Spinal cord (tissue), 10 donors: ENCODE results near the gene ADCY9. TPM values are rescaled to one million over a fixed set of nuclear protein-coding genes. Genes with fewer than 3 reads are reported as not detected.

Source experiments
- DNase-seq, 6 donors: peaks; one replicate each; pipeline versions ENCODE4 v3.0.0 to v3.0.0-alpha.2; 2013 to 2015; ENCODE audit warnings: low spot score in 6 of 6, low read depth in 4 of 6
- H3K27ac ChIP-seq: one replicate; pipeline ENCODE4 v1.5.1; 2013; ENCODE audit warnings: low read depth, low read length, control low read depth
- H3K27me3 ChIP-seq: one replicate; pipeline ENCODE4 v1.6.1; 2013; ENCODE audit warnings: low read length; ENCODE audit not compliant: control insufficient read depth, insufficient read depth
- H3K36me3 ChIP-seq: one replicate; pipeline ENCODE4 v1.6.1; 2013; ENCODE audit warnings: low read length; ENCODE audit not compliant: control insufficient read depth, insufficient read depth
- H3K4me1 ChIP-seq: one replicate; pipeline ENCODE4 v1.6.1; 2013; ENCODE audit warnings: low read length; ENCODE audit not compliant: control insufficient read depth, insufficient read depth
- H3K4me3 ChIP-seq: one replicate; pipeline ENCODE4 v1.5.1; 2013; ENCODE audit warnings: low read depth, low read length, control low read depth
- H3K9me3 ChIP-seq: one replicate; pipeline ENCODE4 v1.6.1; 2013; ENCODE audit warnings: low read length; ENCODE audit not compliant: control insufficient read depth, insufficient read depth
- WGBS: methylation state at CpG from one replicate; pipeline ENCODE4 v1.1.5; 2013; ENCODE audit warnings: missing lambda C conversion rate; ENCODE audit not compliant: insufficient coverage; 5-methylcytosine and 5-hydroxymethylcytosine counted together
- polyA plus RNA-seq, 2 donors: library from polyadenylated mRNA; unstranded; fragments of 120-200 nt; gene quantifications; one replicate each; pipeline ENCODE4 v1.2.1, GENCODE V29; 2013; ENCODE audit not compliant: insufficient read length in 2 of 2
- total RNA-seq, 2 donors: library from RNA; depleted of rRNA in 1 of 2; stranded (reverse); fragments of 120-200 nt in 1 of 2; fragments of >200 nt in 1 of 2; gene quantifications; one replicate each; pipeline versions ENCODE4 v1.2.3 to v1.2.4, GENCODE V29; 2013 to 2014
- donor health status: healthy.

ADCY9 gene
- total and polyA plus RNA-seq, 4 donors = 12.0 to 13.4 (median 13.0) TPM

DNA sequence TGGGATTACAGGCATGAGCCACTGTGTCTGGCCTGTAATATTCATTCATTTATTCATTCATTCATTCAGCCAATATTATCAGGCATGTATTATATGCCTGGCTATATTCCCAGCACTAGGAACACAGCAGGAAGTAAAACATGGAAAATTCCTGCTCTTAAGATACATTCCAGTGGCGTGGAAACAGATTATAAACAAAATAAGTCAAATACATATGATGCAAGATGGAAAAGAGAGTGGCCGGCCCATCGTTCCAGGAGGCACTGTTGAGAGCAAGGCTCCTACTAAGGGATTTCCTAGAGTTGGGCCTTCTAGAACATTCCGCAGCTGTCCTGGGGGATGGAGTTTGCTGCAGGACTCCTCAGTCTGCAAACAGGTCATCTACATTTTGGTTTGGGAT, 17.7 kb downstream of the ADCY9 start:
- WGBS = 96% methylated on average over 3 of the region's 4 CpGs
- no peak overlapping the region for H3K27ac ChIP-seq

DNA sequence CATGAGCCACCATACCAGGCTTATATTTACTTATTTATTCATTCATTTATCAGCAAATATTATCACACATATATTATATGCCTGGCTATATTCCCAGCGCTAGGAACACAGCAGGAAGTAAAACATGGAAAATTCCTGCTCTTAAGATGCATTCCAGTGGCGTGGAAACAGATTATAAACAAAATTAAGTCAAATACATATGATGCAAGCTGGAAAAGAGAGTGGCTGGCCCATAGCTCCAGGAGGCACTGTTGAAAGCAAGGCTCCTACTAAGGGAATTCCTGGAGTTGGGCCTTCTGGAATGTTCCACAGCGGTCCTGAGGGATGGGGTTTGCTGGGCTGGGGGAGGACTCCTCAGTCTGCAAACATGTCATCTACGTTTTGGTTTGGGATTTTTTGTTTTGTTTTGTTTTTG, 18.4 kb downstream of the ADCY9 start:
- WGBS = 89% methylated on average over 1 of the region's 4 CpGs
- Histone ChIP-seq H3K4me1 (peaks cover 6% of the 10 kb centered on the region), H3K4me3 (no peak overlapping the region)

More for the DNA sequence above, 17.7 kb downstream of the ADCY9 start:
- Histone ChIP-seq H3K4me3 (no peak overlapping the region), H3K36me3 (peaks cover 2% of the 10 kb centered on the region), H3K27me3 (no peaks in the 10 kb centered on the region), H3K9me3 (no peaks in the 10 kb centered on the region), H3K4me1 (peaks cover 5% of the 10 kb centered on the region)
- no peak for DNase-seq

DNA sequence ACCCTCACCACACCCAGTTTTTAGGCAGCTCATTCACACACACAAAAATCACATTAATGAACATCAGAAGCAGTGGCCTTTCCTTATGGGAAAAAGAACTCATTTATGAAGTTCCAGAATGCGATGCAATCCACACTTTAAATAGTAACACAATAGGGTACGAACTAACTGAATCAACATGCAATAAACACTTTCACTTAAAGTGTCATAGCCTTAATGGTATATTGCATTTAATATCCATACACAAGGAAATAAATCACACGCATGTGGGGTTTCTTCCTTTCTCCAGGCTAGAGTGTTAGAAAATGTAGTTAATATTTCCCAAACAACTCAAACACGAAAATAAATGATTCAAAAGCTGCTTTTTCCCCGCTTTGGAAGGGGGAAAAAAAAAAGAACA, 19.7 kb downstream of the ADCY9 start:
- no peaks in the 10 kb centered on the region for H3K9me3 ChIP-seq
- peaks cover 2% of the 10 kb centered on the region for H3K36me3 ChIP-seq
- no peak overlapping the region for H3K27ac ChIP-seq
- no peak overlapping the region for H3K4me3 ChIP-seq
- peak in 1 of 6 donors; percentile 65 for DNase-seq
- peaks cover 6% of the 10 kb centered on the region for H3K4me1 ChIP-seq
- WGBS = no CpG with 5 or more reads among the region's 5 CpGs
- no peaks in the 10 kb centered on the region for H3K27me3 ChIP-seq

More for the DNA sequence above, 18.4 kb downstream of the ADCY9 start:
- Histone ChIP-seq H3K27me3 (no peaks in the 10 kb centered on the region), H3K9me3 (no peaks in the 10 kb centered on the region), H3K36me3 (peaks cover 2% of the 10 kb centered on the region), H3K27ac (no peak overlapping the region)
- DNase-seq = no peak

DNA sequence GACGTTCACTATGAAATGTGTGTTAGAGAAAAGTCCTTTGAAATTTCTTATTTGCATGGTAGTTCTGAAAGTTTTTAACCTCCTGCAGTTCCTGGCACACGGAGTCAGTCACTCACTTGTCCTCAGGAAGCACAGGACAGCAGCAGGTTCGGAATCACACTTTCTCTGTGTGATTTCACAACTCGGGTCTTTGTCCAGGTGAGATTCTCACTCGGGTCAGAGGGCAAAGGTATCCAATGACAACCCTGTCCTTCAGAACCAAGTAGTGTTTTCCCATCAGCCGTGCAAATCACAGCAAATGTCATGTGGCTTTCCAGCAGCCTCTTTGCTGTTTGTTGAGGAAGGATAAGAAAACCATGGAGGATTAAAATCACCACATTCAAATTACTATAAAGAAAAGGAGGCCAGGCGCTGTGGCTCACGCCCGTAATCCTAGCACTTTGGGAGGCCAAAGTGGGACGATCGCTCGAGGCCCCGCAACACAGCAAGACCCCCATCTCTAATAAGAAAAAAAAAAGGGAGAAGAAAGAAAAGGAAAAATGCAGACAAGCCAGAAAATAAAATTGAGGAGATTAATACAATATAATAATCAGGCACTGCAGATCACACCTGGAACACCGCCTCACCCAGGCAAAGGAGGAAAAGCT, 22.0 kb downstream of the ADCY9 start:
- Histone ChIP-seq H3K27me3 (no peaks in the 10 kb centered on the region), H3K27ac (no peak overlapping the region), H3K9me3 (no peaks in the 10 kb centered on the region), H3K4me3 (no peak overlapping the region), H3K36me3 (no peaks in the 10 kb centered on the region), H3K4me1 (peaks cover 13% of the 10 kb centered on the region)
- WGBS = 44% methylated on average over 4 of the region's 14 CpGs
- DNase-seq = no peak

DNA sequence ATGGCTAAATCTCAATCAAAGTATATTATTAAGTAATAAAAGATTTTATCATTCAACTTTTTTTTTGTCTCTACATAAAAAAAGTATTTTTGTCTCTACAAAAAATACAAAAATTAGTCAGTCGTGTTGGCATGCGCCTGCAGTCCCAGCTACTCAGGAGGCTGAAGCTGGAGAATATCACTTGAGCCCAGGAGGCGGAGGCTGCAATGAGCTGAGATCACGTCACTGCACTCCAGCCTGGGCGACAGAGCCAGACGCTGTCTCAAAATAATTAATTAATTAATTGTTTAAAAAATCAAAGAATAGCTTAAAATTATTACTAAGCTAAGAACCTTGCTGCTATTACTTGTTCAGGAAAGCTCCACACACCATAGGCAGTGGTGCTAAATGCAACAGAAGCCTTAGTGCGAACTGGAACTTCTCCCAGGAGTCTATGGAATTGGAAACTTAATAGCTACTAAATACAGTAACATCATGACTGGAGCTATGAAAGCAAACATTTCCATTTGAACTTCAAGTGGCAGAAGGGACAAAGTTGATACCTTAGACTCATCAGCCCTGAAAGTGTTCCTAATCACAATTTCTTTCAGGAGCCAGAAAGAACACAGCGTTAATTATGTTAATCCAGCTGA, 22.6 kb downstream of the ADCY9 start:
- H3K4me3 ChIP-seq = no peak overlapping the region
- H3K27ac ChIP-seq = no peak overlapping the region
- peaks cover 13% of the 10 kb centered on the region for H3K4me1 ChIP-seq
- no peaks in the 10 kb centered on the region for H3K27me3 ChIP-seq
- H3K9me3 ChIP-seq = no peaks in the 10 kb centered on the region
- no CpG with 5 or more reads among the region's 8 CpGs for WGBS
- peaks cover 2% of the 10 kb centered on the region for H3K36me3 ChIP-seq
- peak in 1 of 6 donors; percentile 41 for DNase-seq

DNA sequence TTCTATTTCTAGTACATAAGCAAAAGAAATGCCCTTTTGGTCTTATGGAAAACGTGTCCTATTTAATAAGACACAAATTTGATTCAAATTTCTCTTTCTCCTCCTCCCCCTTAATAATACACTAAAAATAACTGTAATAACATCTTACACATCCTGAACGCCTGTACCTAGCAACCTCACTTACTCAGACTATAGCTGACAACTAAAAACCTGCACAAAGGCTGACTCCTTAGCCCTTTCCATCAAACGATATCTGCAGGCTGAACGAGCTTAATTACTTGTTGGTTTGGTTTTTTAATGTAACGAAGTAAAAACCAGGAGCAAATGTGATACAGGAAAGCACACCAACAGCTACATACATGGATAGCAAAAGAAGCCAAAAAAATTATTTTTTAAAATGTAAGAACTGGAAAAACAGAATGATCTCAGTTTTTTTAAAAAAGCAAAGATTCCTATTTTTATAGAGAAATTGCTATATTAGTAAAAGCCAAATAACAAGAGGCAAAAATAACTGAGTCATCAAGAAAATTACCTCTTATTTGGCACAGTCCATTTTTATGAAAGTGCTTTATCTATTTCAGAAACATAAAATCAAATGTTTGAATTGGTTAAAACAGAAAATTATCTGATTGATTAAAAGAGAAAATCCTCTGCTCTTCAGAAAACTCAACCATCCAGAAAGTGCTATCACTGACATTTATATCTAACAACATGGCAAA, 23.5 kb downstream of the ADCY9 start:
- Histone ChIP-seq H3K27ac (no peak overlapping the region), H3K27me3 (no peaks in the 10 kb centered on the region), H3K4me3 (no peak overlapping the region), H3K36me3 (peaks cover 2% of the 10 kb centered on the region), H3K4me1 (peaks cover 13% of the 10 kb centered on the region), H3K9me3 (no peaks in the 10 kb centered on the region)
- WGBS = 90% methylated on average over 2 of the region's 5 CpGs
- no peak for DNase-seq

DNA sequence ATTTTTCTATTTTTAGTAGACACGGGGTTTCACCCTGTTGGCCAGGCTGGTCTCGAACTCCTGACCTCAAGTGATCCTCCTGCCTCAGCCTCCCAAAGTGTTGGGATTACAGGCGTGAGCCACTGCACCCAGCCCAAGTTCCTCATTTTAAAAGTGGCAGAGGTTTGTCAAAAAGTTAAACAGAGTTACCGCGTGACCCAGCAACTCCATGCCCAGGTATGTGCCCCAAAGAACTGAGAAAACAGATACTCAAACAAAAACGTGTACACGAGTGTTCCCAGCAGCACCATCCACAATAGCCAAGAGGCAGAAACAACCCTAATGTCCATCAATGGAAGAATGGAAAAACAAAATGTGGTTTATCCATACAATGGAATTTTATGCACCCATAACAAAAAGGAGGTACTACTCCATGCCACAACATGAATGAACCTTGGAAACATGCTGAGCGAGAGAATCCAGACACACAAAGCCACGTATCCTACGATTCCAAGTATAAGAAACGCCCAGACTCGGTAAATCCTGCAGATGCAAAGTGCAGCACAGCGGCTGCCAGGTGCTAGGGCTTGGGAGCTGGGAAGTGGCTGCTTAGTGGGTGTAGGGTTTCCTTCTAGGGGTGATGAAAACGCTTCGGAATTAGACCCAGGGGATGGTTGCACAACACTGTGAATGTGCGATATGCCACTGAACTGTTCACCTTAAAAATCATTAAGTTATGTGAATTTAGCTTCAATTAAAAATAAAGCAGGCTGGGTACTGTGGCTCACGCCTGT, 24.8 kb downstream of the ADCY9 start:
- 97% methylated on average over 10 of the region's 17 CpGs for WGBS
- Histone ChIP-seq H3K36me3 (peaks cover 2% of the 10 kb centered on the region), H3K4me1 (peaks cover 9% of the 10 kb centered on the region), H3K9me3 (no peaks in the 10 kb centered on the region), H3K27me3 (no peaks in the 10 kb centered on the region), H3K27ac (no peak overlapping the region), H3K4me3 (no peak overlapping the region)
- DNase-seq = no peak

DNA sequence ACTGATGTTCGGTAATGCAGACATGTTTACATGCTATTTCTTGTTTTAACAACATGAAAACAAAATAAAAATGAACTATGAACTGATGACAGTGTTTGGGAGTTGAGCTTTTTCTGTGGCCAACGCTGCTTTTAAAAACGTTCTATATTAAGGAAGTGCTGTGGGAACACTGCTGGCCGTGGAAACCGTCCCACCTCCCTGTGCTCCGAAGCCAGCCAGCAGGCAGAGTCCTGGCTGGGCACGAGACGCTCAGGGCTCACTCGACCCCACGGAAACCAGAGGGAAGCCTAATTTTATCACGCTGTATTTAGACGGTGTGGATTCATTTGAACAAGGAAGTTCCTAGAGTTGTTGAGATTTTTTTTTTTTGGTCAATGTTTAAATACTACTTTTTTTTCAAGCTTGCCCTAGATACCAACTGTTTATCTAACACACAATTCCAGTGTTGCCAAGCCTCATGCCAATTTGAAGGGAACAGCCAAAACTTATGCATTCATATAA, 25.8 kb downstream of the ADCY9 start:
- no peak overlapping the region for H3K4me3 ChIP-seq
- no peaks in the 10 kb centered on the region for H3K27me3 ChIP-seq
- no peaks in the 10 kb centered on the region for H3K9me3 ChIP-seq
- H3K27ac ChIP-seq = no peak overlapping the region
- DNase-seq = no peak
- WGBS = 26% methylated on average over 6 of the region's 12 CpGs
- H3K4me1 ChIP-seq = peaks cover 9% of the 10 kb centered on the region
- peaks cover 7% of the 10 kb centered on the region for H3K36me3 ChIP-seq

DNA sequence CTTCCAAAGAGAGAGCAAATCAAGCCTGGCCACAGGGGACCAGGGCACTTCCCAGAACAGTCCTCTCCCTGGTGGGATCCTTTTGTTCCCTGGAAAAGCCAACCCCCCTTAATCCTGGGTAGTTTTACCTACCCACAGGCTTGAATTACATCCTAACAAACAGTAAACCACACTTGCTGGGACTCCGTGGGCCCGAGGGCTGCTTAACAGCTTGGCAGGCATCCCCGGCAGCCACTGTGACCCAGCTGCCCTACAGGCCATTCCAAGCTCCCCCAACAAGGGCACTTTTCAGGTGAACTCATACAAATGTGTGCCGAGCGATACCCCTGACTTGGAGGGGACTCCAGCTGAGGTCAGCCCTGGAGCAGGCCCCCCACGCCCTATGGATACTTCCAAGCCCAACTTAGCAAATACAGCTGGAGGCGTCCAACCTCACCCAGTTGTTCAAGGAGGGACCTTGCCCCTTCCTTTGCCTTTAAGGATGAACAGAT, 26.4 kb downstream of the ADCY9 start:
- no peak overlapping the region for H3K27ac ChIP-seq
- H3K4me3 ChIP-seq = no peak overlapping the region
- peaks cover 9% of the 10 kb centered on the region for H3K4me1 ChIP-seq

More for the DNA sequence above, 26.4 kb downstream of the ADCY9 start:
- Histone ChIP-seq H3K9me3 (no peaks in the 10 kb centered on the region), H3K27me3 (no peaks in the 10 kb centered on the region), H3K36me3 (peaks cover 11% of the 10 kb centered on the region)
- 58% methylated on average over 7 of the region's 7 CpGs for WGBS
- no peak for DNase-seq
